GM21529 (cell line): ENCODE results near the gene TIGAR.

ENCODE experiments used
- ATAC-seq: cut with Tn5 transposase; IDR thresholded peaks from one replicate; pipeline ENCODE4 v1.9.1; 2021; ENCODE audit not compliant: unreplicated experiment

TIGAR gene

GRCh38 chr12:4282103-4282891 lies 38.7 kb upstream of the TIGAR start:
- no peak for ATAC-seq

DNA sequence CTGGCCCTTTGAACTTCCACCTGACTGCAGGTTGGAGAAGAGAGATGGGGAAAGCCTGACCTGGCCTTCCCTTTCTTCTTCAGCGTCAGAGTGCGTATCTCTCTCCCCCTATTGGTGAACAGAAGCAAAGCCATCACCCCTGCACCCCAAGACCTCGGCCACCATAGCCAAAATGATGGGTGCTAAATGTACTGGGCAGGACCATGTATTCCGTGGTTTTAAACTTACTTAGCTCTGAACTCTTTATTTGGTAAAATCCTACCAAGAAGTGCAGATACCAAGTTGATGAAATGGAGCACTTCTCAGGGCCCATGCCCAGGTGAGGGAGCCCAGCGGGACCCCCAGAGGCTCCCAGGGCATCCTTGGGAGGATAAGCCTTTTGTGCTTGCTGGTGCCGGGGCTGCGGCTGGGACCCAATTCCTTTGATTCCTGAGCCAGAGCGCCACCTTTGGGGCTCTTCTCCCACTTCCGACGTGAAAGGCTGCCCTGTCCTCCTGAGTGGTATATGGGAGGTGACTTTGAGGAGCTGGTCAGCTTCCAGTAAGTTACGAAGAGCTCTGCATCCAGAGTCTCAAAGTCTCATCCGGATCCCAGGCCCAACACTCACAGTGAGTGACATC lies 38.0 kb upstream of the TIGAR start:
- no peak for ATAC-seq

DNA sequence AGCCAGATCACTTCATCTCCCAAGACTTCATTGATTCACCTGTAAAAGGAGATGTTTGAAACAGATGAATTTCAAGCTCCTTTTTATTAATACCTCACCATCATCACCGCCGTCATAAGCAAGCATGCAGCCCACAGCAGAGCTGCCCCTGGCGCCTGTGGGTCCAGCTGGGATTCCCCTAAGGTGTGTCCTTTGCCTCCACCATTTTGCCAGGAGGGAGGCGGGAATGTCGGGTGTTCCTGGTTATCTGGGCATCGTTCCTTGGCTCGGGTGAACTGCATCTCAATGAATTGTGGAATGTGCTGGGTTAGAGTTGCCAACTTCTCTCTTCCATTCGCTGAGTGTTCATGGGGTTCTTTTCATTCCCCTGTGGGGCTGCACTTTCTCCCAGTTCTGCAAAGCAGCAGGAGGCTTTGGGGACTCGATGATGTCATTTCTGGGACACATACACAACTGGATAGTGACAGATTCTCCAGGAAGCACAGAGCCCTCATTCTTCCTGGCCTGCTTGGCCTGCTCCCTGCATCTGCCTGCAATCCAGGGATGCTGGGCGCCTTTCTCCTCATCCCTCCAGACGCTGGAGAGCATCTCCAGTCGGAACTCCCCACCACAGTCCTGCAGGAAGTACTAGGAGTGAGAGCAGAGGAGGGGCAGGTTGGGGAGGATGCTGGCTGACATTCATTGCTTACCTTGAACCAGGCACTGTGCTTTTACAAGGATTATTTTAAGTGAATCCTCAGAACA lies 37.3 kb upstream of the TIGAR start:
- ATAC-seq: no peak

- no peak for ATAC-seq
These were observed 36.7 kb upstream of the TIGAR start for GRCh38 chr12:4284306-4284705.

GRCh38 chr12:4285070-4285469 lies 35.9 kb upstream of the TIGAR start:
- ATAC-seq: no peak

DNA sequence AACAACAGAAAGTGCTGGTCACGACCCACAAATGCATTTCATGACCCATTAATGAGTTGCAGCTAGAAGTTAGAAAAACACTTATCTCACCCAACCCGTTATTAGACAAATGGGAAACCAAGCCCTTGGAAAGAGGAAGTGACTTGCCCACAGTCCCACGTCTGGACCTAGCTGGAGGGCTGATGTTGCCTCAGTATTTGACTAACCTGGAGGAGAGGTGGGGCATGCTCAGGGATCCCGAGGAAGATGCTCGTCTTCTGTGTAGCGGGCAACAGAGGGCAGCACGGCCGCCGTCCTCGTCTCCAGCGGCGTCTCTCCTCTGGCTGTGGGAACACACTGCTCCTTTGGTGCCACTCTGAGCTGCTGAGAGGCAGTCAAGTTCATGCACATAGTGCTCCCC lies 34.8 kb upstream of the TIGAR start:
- ATAC-seq: no peak

- ATAC-seq: no peak
These were observed 34.2 kb upstream of the TIGAR start for GRCh38 chr12:4286771-4287317.

DNA sequence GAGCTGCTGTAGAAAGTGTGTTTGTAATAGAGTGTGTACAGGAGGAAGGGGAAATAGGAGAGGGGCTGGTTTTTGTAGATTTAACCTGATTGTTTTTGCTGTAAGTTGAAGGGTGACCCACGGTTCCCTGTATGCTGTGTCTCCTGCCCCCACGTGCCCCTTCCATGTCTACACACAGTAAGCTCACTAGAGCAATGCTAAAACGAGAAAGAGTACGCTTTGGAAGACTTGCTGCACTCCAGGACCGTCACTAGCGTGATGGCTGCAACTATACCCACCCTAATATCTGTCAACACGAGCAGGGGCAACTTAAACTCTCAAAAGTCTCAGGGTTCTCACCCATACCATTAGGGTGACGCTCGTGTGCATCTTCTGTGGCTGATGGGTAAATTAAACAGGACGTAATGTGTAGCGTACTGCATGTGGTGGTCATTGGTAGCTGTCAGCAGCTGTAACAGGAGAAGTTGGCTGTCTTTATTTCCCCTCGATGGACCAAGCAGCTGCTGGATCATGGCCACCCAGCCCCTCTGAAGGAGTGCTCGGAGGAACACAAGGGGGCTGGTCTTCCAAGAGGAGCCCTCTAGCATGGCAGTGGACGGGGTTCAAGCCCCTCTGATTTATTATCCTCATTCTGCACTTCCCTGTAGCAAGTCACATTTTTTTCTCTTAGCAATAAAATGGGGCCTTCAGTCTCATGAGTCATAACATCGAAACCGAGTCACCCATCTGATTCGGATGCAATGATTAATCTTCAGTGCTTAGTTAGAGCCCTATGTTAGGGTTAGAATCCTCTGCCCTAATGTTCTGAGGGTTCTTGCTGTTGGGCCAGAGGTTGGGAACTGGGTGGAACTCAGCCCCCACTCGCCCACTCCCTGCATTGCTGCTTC lies 33.4 kb upstream of the TIGAR start:
- ATAC-seq: no peak

- no peak for ATAC-seq
These were observed 32.5 kb upstream of the TIGAR start for GRCh38 chr12:4288296-4289131.

DNA sequence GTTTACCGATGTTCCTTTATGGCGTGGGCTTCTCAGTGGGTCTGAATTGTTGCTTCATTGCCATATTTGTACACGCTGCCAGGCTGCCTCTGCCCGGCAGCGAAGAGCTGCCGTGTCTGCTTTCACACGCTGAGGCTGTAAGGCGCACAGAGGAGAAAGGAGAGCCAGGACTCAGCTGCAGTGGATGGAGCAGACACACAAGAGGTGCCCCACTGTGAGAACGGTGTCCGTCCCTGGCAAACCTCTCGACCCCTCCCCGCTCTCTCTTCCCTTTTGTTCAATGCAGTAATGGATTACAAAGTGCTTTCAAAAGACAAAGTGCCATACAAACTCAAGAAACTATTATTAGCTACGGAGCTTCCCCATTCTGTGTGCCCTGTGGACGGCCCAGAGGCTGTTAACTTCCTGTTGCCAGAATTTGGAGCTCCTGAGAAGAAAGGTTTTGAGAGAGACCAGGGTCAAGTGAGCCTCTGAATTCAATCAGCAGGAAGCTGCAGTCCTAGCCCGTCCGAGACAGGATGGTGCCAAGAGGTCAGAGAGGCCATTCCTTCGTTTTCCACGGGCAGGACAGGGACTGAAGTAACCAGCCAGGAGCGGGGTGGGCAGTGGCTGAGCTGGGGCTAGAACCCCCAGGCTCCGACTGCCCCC lies 31.7 kb upstream of the TIGAR start:
- ATAC-seq: no peak

DNA sequence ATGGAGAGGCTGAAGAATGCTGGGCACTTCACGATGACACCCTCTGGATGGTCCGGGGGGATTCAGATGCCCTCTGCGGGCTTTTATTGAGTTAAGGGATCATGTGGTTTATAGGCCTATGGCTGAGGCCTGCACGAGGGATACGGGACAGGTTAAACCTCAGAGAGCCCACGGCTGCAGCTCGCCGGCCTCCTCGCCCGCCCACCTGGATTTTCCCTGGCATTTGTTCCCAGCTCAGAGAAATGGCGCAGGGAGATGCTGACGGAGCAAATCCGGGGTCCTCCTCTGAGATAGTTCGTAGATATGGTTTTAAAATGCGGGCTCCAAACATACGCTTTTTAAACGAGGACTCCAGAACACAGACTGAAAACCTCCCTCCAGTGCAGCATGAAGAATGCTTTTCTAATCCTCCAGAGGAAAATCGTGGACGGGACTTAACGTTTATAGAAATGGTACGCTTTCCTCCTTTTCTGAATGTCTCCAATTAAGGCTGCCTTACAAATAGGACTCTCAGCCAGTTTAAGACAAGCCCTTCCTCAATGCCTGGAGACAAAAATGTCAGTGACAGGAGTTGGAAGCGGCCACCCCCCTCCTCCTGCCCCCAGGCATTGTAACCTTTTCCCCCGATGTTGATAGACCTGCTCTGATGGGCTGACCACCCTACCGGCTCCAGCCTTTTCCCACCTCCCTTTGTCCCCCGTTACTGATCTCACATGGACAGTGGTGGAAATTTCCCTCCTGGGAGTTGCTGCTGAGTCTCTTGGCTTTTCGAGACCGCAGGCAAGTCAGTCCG lies 30.8 kb upstream of the TIGAR start:
- ATAC-seq: no peak

DNA sequence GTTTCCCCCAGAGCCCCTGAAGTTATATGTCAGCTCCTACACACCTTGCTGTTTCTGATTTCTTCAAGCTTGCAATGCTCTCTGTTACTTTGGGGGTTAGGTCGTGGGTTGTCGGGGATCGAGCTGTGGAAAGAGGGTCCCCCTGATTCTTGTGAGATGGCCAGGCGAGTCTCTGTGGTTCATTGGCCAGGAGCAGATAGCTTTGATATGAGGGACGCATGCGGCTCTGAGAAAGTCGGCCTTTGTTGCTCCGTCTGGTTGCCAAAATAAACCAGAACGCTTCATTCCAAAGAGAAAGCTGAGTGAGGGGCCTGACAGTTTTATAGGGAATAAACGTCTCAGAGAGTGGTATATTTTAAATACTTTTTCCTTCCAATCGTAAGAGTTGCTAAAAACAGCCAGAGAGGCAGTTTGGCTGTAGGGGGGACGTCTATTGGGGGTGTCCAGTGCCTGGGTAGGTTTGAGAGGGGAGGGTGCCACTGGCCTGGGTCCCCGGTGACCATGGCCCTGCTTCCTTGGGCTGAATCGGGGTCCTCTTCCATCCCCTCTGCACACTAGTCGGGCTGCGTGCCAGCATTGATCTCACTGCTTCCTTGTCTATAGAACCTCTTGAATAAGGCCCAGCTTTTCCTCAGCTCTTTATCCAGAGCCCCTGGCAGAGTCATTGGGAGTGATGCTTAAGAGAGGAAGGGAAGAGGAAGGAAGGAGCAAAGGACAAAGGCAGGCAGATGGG lies 28.5 kb upstream of the TIGAR start:
- ATAC-seq: no peak

DNA sequence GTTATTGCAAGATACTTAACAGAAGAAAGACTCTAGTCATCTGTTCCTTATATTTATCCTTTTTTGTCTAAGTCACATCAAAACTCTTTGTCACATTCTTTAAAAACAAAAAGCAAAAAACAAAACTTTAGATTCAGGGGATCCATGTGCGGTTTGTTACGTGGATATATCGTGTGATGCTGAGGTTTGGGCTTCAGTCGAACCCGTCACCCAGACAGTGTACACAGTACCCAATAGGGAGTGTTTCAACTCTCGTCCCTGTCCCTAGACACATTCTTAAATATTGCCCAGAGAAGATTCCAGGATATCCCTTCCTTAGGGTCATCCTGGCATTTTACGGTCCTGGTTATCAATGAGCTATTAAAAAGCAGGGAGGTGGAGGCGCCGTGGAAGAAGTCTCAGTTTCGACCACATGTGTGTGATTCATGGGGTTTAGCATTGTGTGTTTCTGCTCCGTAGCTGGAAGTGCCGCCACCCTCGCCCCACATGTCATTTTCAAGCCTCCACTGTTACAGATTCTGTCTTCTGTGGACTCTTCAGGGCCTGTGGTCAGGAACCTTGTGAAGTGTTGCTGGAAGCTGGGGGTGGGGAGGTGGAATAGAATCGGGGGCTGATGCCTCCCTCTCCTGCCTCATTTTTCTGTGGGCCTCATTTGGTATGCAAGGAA lies 27.6 kb upstream of the TIGAR start:
- ATAC-seq: no peak

- no peak for ATAC-seq
These were observed 27.0 kb upstream of the TIGAR start for GRCh38 chr12:4293966-4294505.

- no peak for ATAC-seq
These were observed 24.3 kb upstream of the TIGAR start for GRCh38 chr12:4296751-4297150.

DNA sequence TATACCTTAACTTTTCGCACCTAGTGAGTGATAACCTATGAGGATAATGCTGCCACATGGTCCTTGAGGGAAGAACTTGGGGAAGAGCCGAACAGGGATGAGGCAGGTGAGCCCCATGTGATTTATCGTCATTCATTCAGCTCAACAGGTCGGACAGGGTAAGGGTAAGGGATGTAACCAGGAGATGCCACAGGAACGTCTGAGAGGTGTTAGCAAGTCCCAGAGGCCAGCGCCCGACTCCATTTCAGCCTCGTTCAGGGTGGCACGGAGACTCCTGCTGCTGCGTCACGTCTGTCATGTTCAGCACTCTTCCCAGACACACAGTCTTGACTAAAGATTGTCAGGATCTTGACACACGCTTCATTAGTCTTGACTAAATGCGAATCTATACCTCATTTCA lies 23.4 kb upstream of the TIGAR start:
- no peak for ATAC-seq

GRCh38 chr12:4300883-4301282 lies 20.1 kb upstream of the TIGAR start:
- ATAC-seq: no peak
